Ramos (cell line): ENCODE measurements around the gene RARRES2.

Source experiments
- in situ Hi-C: fragments of 300-500 bp; cut with MboI; formaldehyde crosslinking; loops from one replicate; pipeline ENCODE4 v1.14.3; 2022; ENCODE audit warnings: low sequenced_read_pairs; ENCODE audit not compliant: unreplicated experiment

RARRES2 gene

GRCh38 chr7:150363872-150364271 lies 22.4 kb upstream of the RARRES2 start:
- in situ Hi-C loops: no loop called here

GRCh38 chr7:150363370-150363769 lies 21.9 kb upstream of the RARRES2 start:
- in situ Hi-C loops: no loop called here

- in situ Hi-C loops: no loop called here
Measured at GRCh38 chr7:150361807-150362621, 20.6 kb upstream of the RARRES2 start.

- in situ Hi-C loops: no loop called here
Measured at GRCh38 chr7:150361402-150361801, 20.0 kb upstream of the RARRES2 start.

GRCh38 chr7:150360363-150361058 lies 19.1 kb upstream of the RARRES2 start:
- in situ Hi-C loops: no loop called here

- in situ Hi-C loops: no loop called here
Measured at GRCh38 chr7:150359622-150360362, 18.4 kb upstream of the RARRES2 start.

GRCh38 chr7:150358988-150359621 lies 17.7 kb upstream of the RARRES2 start:
- in situ Hi-C loops: no loop called here

- in situ Hi-C loops: no loop called here
Measured at GRCh38 chr7:150358433-150358832, 17.0 kb upstream of the RARRES2 start.

- in situ Hi-C loops: no loop called here
Measured at GRCh38 chr7:150357771-150358427, 16.5 kb upstream of the RARRES2 start.

GRCh38 chr7:150357270-150357669 lies 15.8 kb upstream of the RARRES2 start:
- in situ Hi-C loops: no loop called here

- in situ Hi-C loops: no loop called here
Measured at GRCh38 chr7:150356265-150356897, 15.0 kb upstream of the RARRES2 start.

- in situ Hi-C loops: no loop called here
Measured at GRCh38 chr7:150355666-150356059, 14.2 kb upstream of the RARRES2 start.

- in situ Hi-C loops: no loop called here
Measured at GRCh38 chr7:150351587-150352194, 10.3 kb upstream of the RARRES2 start.

GRCh38 chr7:150346922-150347321 lies 5.5 kb upstream of the RARRES2 start:
- in situ Hi-C loops: no loop called here

GRCh38 chr7:150345012-150345411 lies 3.6 kb upstream of the RARRES2 start:
- in situ Hi-C loops: no loop called here

- in situ Hi-C loops: no loop called here
Measured at GRCh38 chr7:150344299-150344698, 2.9 kb upstream of the RARRES2 start.

GRCh38 chr7:150343225-150343624 lies 1.8 kb upstream of the RARRES2 start:
- in situ Hi-C loops: no loop called here

GRCh38 chr7:150342121-150342408 lies 636 bp upstream of the RARRES2 start:
- in situ Hi-C loops: no loop called here

GRCh38 chr7:150340875-150341262 lies 560 bp downstream of the RARRES2 start:
- in situ Hi-C loops: no loop called here
